ENCODE results near the gene PCBP3.

- no peak for TF ChIP-seq CTCF (IDR thresholded peaks at IDR 0.05)
- TF ChIP-seq POLR2A (IDR thresholded peaks at IDR 0.05) = no peak
Measured at GRCh38 chr21:45980271-45980670, 336.7 kb downstream of the PCBP3 start.

All from right lobe of liver (tissue), 4 donors.